HG02885 (cell line): ENCODE measurements around the gene CCDC39.

ENCODE experiments used
- ATAC-seq: cut with Tn5 transposase; IDR thresholded peaks from one replicate; pipeline ENCODE4 v1.9.1; 2021; ENCODE audit warnings: mild to moderate bottlenecking; ENCODE audit not compliant: unreplicated experiment, poor library complexity

Gene CCDC39

DNA sequence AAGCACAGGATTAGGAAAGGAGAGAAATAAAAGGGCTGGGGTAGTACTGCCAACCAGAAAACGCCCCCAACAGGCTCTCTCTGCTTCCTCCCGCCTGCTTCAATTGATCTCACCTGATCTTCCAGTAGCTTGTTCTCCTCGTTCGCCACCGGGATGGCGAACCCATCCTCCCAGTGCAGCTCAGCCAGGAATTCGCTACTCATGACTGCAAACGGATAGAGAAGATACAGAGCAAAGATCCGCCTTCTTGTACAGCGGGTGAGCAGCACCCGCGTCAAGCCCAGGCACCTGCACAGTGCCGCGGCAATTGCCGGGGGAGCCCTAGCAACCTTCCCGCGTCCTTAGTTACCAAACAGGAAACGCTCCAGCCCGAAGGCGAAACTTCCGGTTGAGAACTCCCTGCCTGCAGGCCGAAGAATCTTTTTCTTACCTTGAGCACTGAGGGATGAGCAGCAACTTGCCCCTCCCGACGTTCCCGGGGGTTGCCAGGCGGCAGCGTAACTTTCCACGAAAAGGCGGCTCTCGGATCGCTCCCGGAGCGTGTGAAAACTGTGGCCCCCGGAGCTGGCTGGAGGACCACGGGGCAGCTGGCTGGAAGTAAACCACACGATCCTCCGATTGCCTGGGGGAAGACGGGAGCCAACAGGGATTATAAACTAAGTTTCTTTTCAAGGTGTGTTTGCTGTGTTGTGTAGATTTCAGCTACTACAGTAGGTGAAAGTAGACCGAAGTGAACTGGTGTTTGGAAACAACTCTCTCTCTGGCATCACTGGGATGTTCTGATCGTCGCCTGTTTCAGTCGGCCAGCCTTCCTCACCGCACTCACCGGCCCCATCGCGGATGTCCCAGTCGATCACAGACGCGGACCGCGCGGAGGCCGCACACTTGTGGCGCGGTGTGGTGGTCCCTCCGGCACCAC, at the start of gene CCDC39:
CCDC39 (minus strand) TSS at position 312 of the 919 bp plus-strand sequence; CDS start at position 203, 109 bp downstream.
- ATAC-seq: peak; percentile 97

DNA sequence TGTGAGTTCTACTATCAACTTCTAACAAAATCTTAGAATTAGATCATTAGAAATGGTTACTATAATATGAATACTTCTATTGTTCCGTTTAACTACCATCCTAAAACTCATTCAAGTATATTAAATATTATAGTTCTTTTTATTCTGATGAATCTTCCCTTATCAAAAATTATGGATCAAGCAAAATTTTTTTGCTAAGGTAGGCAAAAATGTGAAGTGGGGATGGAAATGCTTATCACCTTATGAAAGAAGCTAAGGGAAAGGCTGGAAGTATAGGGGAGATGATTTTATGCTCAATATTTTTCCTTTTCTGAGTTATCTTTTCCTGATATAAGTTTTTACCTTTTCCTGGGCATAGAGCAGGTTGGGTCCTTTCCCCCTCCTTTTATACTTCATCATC, 40.7 kb upstream of the CCDC39 start:
- ATAC-seq: no peak

DNA sequence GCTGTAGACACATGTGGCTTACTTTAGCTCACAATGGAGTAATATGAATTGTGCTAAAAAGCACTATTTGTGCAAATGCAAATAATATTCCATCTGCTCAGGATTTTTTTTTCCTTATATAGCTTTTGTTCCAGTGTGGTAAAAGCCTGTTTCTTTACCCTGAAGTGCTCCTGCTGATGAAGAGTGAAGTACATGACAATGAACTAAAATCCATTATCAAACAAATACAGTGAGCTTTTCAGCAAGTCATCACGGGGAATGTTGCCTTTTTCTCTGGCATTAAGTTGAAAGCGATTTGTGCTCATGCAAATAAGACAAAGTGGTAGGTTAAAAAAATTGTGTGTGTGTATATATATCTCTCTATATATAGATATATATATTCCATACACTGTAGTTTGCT, 28.6 kb upstream of the CCDC39 start:
- no peak for ATAC-seq

DNA sequence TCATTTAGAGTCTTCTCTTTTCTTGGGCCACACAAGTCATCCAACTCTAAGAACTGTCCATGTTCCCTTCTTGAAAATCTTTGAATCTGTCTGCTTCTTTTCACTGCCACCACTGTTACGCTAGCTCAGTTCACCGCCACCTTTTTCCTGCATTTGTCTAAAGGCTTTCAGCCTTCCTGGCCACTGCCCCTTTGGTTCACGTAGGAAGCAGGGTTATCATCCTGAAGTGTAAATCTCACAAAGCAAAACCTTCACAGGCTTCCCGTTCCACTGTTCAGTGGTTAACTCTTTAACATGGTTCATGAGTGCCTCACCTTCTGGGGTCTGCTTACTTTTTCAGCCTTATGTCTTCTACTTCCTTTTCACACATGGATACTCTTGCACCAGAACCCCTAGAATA, 26.3 kb upstream of the CCDC39 start:
- ATAC-seq: no peak

DNA sequence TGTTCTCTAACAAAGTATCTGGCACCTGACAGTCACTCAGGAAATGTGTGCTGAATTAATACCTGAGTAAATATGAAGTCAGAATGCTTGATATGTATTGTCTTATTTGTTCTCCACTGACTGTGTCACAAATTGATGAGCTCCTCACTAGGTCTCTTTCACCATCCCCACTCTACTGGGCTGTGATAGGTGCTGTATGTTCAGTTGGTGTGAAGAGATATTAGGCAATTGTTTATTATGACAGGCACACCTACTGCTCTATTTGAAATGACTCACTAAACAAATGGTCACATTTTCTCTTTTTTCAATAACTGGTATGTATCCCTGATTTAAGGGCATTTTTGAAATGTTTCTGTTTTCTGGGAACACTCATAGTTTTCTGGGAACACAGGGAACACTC, 25.2 kb upstream of the CCDC39 start:
- ATAC-seq: no peak

DNA sequence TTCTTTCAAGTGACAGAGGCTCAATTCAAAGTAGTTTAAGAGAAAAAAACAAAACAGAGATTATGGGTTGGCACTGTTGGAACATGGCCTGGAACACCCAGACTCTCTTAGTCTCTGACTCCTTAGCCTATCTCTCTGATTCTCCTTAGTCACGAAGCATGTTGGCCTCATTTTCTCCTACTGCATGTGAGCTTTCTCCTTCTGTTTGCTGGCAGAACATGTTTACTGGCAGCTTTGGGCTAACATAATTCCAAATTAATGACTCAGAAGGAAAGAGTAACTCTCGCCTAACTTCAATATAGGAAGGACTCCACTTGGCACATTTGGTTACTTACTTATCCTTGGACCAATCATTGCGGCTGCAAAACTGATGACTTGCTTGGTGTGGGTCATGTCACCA, 21.7 kb upstream of the CCDC39 start:
- ATAC-seq: no peak

DNA sequence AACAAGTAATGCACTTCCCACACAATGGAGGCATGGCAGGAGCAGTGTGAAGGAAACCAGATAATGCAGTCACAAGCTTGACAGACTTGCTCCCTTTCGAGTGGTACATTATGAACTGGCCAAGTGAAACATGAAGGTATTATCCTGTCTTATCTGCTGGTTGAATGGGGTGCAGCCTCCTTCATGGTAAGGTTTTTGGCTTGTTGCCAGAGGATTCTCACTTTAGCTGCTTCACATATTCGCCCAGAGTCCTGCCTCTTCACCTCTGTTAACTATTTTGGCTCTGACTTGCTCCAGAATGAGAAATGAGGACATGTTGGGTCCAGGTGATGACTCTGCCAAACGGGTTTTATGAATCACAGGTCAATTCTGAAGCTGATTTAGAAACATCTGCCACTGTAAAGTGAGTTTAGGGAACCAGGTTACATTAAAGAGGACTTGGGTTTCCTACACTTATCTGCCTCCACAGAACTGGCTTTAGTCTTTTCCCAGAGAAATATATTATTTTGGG, 19.5 kb upstream of the CCDC39 start:
- ATAC-seq: no peak

DNA sequence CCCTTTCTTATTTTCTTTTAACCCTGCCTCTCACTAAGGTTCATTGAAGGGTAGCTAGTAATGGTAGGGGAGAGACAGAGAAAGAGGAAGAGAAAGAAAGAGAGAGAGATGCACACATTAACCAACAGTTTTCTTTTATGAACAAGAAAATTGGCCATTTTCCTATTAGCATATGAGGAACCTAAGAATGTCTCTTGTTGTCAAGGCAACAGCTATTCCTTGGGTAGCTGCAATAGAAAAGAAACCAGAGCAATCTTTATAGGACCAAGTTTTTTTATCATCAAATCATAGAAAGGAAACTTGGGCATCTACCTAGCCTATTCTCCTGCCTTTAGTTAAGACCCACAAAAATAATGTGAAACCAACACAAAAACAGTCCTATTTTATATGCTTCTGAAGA, 15.0 kb upstream of the CCDC39 start:
- no peak for ATAC-seq

DNA sequence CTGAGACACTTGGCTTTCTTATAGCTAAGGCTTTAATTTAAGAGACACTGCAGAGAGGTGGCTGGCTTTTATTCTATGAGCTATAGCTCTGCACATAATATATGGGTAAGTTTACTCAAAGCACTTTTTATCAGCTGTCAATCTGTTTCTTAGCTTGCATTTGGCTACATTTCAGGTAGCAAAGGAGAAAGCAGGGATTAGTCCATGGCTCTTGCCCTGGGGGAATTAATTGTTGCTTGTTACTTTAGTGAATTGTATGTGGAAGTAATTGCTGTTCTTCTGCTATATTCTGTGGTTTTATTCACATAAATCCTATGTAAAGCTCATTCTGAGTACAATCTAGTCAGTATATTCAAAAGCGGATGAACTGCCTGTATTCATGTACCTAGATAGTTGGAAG, 14.4 kb upstream of the CCDC39 start:
- no peak for ATAC-seq

DNA sequence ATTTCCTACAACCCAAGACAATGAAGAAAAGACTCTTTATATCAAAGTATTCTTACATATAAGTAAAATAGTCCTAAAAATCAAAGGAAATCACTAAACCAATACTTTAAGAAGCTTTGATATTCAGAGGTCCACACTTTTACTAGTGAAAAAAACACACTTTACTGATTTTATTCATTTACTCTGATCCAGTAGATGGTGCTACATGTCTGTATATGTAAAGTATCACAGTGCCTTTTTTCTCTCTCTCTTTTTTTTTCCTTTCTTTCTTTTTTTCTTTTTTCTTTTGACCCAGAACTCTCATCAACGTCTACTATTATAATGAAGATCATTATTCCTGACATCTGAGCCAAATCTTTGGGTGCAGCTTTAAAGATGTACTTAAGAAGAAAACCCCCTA, 10.8 kb upstream of the CCDC39 start:
- ATAC-seq: no peak

DNA sequence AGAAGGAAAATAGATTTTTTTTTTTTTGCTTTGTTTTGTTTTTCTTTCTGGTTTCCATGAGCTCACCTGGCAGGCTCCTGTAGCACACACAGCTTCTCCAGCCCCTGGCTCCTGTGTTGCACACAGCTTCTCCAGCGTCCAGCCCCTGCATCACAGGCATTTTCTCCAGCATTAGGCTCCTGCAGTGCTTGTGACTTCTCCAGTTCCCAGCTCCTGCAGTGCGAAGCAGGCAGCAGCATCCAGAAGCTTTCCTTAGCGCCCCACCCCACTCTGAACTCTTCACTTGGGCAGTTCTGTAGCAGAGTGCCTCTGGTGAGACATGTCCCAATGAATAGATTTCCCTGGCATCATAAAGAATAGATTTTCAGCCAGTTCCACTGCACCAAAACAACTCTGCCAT, 5.5 kb upstream of the CCDC39 start:
- no peak for ATAC-seq

DNA sequence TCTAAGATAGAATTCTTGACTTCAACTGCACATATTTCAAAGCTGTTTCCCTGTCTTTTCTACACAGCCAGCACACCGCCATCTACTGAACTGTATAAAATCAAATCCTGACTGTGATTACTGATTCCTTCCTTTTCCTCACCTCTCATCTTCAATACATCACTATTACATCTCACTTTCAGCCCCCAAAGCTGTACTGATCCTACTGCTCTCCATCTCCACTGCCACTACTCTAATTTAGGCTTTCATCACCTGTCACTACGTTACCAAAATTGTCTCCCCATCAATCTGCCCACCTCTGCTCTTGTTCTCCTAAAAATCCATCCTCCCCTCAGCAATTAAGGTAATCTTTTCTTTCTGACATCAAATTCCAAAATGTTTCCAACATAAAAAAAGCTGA, 4.5 kb upstream of the CCDC39 start:
- no peak for ATAC-seq

DNA sequence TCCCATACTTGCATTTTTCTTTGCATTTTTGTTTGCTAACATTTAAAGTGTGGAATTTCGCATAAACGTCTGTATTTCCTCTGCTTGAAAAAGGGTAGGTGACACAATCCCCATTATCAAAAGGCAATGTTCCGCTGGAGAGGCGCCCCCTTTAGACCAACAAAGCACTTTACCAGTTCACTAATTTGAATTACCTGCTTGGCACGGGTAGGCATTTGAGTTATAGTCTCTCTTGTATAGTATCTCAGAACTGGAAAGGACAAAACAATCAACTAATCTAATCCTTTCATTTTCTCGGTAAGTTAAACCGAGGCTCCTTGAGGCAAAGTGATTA, 775 bp upstream of the CCDC39 start:
- ATAC-seq: peak; percentile 40

DNA sequence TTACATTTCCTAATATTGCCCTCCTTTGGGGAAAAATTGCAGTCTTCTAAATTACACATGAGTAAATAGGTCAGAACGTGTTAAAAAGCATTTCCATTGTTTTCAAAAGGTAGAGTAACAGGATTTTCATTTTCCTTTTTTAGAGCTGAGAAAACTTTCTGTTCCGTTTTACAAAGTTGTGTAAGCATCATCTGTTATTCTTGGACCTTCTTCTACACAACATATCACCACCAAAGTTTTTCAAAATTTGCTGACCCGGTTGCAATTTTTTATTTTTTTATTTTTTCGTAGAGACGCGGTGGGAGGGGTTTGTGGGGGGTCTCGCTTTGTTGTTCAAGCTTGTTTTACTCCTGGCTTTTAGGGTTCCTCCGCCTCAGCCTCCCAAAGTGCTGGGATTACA, 1.1 kb downstream of the CCDC39 start:
- ATAC-seq: peak; percentile 19

DNA sequence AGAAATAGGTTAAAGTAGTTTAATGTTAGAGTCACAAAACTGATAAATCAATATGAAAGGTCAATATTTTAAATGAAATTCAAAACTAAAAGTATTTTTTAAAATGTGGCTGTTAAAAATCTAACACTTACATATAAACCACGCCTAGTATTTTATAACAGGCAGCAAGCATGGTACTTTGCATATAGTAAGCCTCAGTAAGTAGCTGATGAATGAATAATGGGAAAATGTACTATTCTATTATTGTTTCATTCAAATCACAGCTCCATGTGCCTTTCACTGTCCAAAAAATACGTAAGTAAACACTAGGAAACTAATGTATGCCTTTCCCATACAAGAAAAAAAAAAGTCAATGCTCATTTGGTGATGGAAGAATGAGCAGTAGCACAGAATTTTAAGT, 17.8 kb downstream of the CCDC39 start:
- no peak for ATAC-seq

DNA sequence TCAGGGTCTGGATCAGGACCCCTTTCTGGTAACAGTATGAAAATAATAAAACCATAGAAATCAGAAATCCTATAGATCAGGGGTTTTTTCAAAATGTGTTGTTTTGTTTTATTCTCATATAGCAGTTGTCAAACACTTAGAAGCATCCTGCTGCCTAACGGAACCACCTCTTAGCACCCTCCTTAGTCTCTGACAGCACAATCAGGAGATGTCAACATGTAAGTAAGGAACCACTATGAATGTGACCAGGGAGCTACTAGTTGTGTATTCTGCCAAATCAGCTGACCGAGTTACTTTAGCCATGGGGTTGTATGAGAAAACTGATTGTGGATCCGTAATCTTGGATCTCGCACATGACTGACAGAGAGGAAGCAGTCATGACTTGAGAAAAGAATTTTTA, 22.2 kb downstream of the CCDC39 start:
- ATAC-seq: no peak

DNA sequence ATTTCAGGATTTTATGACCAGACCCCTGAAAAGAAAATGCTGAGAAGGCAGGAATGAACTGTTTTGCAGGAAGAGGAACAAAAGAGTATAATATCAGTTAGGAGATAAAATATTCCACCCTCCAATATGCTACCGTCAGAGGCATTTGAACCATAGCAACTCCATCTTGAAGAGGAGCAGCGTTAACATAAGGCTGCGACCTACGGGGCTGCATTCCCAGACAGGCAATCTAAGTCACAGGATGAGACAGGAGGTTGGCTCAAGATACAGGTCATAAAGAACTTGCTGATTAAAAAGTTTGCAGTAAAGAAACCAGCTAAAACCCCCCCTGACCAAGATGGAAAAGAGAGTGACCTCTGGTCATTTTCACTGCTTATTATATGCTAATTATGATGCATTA, 22.9 kb downstream of the CCDC39 start:
- ATAC-seq: no peak

DNA sequence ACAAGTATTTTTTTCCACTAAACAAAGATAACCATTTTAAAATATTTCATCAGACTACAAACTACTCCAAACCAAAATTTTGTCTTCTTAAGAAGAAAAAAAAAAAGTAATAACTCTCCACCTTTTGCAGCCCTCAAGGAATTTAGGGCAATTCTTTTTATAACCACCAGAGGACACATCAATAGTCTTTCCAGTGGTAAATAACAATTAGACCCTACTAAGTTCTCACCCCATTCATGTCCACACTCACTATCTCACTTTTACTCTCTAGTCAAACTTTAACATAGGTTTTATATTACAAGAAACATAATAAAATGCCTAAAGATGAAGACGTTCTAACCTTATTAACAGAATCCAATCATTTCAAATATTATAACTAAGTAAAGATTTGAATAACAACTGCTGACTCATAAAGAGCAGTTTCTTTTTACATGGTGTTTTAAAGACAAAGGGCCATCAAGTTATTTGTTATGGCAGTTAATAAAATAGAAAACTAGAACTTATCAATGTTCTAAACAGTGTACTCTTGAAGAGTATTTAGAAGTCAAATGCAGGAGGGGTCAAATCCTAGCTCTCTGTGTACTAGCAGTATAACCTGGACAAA, 33.0 kb downstream of the CCDC39 start:
- ATAC-seq: peak; percentile 66

DNA sequence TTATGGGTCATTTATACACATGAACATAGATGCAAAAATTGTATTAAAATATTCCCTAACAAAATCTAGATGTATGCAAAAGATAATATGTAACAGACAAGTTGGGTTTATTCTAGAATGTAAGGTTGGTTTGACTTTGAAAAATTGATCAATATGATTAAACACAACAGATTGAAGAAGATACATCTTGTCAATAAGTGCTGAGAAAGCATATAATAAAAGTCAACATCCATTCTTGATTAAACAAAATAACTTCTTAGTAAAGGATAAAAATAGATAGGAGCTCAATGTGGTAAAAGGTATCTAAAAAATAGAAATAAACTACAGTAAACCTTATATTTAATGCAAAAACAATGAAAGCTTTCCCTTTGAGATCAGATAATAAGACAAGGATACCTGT, 38.3 kb downstream of the CCDC39 start:
- no peak for ATAC-seq

DNA sequence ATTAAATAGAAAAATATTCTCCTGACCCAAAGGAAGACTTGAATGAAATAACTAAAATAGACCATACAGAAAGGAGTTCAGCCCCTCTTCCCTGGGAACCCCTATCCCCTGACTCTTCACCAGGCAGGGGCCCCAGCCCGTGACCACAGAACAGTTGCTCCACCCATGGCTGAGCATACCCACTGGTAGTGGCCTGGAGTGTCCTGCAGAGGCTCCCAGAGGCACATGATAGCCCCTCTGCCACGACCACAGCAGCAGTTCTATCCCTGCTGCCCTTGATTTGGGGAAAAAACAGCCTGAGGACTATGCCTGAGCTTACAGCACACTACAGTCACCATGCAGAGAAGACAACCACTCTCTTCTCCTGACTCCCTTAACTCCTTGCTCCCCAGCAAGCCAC, 45.6 kb downstream of the CCDC39 start:
- ATAC-seq: peak; percentile 51

DNA sequence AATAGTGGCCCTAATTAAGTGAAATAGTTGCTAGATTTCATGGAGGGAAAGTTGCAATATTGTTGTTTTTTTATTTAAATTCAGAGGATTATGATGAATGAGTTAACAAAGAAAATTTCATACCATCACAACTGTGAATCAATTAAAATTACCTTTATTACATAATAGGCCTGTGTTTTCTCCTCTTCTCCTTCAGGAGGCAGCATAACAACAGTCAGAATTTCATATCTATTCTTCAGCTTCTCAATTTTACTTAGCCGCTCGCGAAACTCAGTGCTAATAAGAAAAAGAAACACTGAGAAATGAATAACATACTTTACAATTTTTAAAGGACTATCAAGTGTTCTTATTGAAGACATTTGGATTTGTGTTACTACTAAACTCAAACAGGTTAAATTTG, 48.0 kb downstream of the CCDC39 start:
- ATAC-seq: no peak

DNA sequence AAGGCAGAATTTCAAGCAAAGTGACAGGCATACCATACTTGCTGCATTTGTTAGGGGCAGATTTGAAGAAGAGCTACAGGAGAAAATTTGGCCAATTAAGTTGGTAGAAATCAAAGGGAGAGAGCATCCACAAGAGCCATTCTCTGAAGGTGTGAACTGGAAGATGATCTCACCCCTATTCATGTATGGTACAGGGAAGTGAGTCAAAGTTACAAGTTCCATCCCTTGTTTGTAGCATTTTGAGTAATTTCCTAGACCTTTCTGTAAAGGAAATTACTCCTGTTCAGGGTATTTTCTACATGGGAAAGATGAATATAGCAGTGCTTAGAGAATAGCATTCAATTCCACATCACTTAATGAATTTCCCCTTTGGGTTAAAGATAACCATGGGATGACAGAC, 48.9 kb downstream of the CCDC39 start:
- no peak for ATAC-seq
